Skeletal muscle tissue (tissue), 4 donors: ENCODE data around the gene DNAH6. TPM values are rescaled to one million over a fixed set of nuclear protein-coding genes. Genes with fewer than 3 reads are reported as not detected.
"Not testable (repeated sequence)": the region's sequence is repeated elsewhere in the genome, so short reads cannot be mapped to it uniquely, and the experiment has no call there.

ENCODE experiments used
- H3K27ac ChIP-seq: one replicate; pipeline ENCODE4 v1.7.0; 2013; ENCODE audit warnings: mild to moderate bottlenecking, low read depth, low read length, inconsistent platforms
- H3K27me3 ChIP-seq, 3 donors: one replicate each; pipeline ENCODE4 v1.7.0; 2013; ENCODE audit warnings: low read length in 3 of 3; ENCODE audit not compliant: control insufficient read depth in 3 of 3, insufficient read depth in 3 of 3
- H3K36me3 ChIP-seq, 3 donors: one replicate each; pipeline ENCODE4 v1.7.0; 2013; ENCODE audit warnings: low read length in 3 of 3; ENCODE audit not compliant: control insufficient read depth in 3 of 3, insufficient read depth in 3 of 3
- H3K4me1 ChIP-seq, 3 donors: one replicate each; pipeline ENCODE4 v1.7.0; 2013; ENCODE audit warnings: low read length in 3 of 3, mild to moderate bottlenecking in 3 of 3; ENCODE audit not compliant: control insufficient read depth in 3 of 3, insufficient read depth in 3 of 3
- H3K4me3 ChIP-seq, 3 donors: one replicate each; pipeline ENCODE4 v1.7.0; 2013; ENCODE audit warnings: low read length in 3 of 3
- H3K9ac ChIP-seq, 3 donors: one replicate each; pipeline ENCODE4 v1.7.0; 2013; ENCODE audit warnings: low read length in 3 of 3, mild to moderate bottlenecking in 3 of 3, moderate library complexity in 2 of 3, low read depth in 1 of 3
- H3K9me3 ChIP-seq, 3 donors: one replicate each; pipeline ENCODE4 v1.7.0; 2013; ENCODE audit warnings: low read length in 3 of 3; ENCODE audit not compliant: control insufficient read depth in 3 of 3
- total RNA-seq: library from RNA; depleted of rRNA; stranded (reverse); fragments of >200 nt; gene quantifications from one replicate; pipeline ENCODE4 v1.2.3, GENCODE V29; 2014
- donor health status: Osteomylitis.

Gene DNAH6
- total RNA-seq, 1 donor from 2014 or later: 1.0 TPM

DNA sequence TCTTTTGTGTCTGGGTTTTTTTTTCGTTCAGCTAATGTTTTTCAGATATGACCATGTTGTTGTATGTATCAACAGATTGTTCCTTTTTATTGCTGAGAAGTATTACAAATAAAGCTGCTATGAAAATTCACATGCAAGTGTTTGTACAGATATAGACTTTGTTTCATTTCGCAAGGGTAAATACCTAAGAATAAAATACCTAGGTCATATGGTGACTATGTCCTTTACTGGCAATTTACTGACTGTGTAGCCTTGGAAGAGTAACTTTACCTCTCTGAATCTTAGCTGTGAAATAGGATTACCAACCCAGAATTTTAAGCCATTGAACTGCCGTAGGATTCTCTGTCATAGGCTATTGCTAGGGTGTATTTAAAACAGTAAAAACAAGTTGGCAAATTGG lies 19.0 kb upstream of the DNAH6 start:
- H3K36me3 ChIP-seq: no peaks in the 10 kb centered on the region
- H3K4me3 ChIP-seq: no peak overlapping the region
- no peak overlapping the region for H3K9ac ChIP-seq
- H3K27ac ChIP-seq: no peak overlapping the region
- H3K27me3 ChIP-seq: no peaks in the 10 kb centered on the region
- no peaks in the 10 kb centered on the region for H3K4me1 ChIP-seq
- H3K9me3 ChIP-seq: no peaks in the 10 kb centered on the region

DNA sequence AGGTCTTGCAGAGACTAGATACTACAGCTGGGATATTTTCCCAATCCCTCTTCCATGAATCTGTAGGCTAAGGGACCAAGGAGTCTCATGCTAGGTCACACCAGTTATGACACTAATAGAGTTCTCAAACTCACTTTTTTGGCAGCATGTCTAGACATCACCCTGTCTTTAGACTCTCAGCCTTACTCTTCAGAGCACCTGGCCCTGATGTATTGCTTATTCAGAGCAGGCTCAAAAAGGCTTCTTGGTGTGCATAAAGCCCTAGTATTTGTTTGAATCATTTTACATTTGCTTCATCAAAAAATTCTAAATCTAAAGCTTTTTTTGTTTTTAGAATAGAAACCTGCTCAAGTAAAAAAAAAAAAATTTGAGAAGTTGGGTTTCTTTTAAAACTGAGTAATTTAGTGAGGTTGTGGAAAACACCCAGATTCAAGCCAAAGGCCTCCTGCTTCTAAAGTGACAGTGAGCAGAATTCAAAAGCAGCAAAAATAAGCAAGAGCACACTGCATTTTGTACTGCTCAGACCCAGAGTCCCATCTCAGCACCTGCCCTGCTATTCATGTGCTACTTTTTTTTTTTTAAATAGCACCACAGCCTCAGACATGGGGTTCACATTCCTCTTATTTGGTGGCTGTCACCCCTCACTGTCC lies 18.0 kb upstream of the DNAH6 start:
- H3K27me3 ChIP-seq: no peaks in the 10 kb centered on the region
- no peak overlapping the region for H3K27ac ChIP-seq
- H3K36me3 ChIP-seq: no peaks in the 10 kb centered on the region
- H3K4me3 ChIP-seq: no peak overlapping the region
- H3K9me3 ChIP-seq: no peaks in the 10 kb centered on the region
- no peaks in the 10 kb centered on the region for H3K4me1 ChIP-seq
- no peak overlapping the region for H3K9ac ChIP-seq

DNA sequence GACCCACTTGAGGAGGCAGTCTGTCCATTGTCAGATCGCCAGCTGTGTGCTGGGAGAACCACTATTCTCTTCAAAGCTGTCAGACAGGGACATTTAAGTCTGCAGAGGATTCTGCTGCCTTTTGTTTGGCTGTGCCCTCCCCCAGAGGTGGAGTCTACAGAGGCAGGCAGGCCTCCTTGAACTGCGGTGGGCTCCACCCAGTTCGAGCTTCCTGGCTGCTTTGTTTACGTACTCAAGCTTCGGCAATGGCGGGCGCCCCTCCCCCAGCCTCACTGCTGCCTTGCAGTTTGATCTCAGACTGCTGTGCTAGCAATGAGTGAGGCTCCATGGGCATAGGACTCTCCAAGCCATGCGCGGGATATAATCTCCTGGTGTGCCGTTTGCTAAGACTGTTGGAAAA lies 5.3 kb upstream of the DNAH6 start:
- H3K27ac ChIP-seq, H3K9me3 ChIP-seq, H3K27me3 ChIP-seq, H3K36me3 ChIP-seq, H3K4me1 ChIP-seq, H3K4me3 ChIP-seq, H3K9ac ChIP-seq: not testable (repeated sequence)

DNA sequence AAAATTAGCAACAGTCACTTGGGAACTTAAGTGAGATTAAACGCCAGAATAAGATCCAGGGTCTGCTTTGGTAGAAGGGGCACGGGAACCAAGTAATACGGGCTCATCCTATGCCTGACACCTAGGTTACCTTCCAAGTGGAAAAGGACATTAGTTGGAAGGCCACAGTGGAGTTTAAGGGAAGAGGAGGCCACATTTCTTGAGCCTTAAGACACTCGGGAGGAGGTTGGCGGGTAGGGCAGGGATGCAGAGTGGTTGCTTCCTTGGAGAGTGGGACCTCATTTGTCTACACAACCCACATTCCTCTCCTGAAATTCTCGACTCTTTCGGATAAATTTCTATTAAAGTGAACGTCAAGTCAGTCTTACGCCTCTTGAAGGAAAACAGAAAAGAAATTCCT lies 510 bp upstream of the DNAH6 start:
- no peak overlapping the region for H3K9ac ChIP-seq
- H3K4me3 ChIP-seq: peak overlapping the region; percentile 64 to 78 (median 72)
- H3K36me3 ChIP-seq: no peaks in the 10 kb centered on the region
- H3K27me3 ChIP-seq: no peaks in the 10 kb centered on the region
- no peak overlapping the region for H3K27ac ChIP-seq
- H3K4me1 ChIP-seq: peaks cover 0 to 7% (median 0%) of the 10 kb centered on the region in 3 donors
- H3K9me3 ChIP-seq: no peaks in the 10 kb centered on the region

DNA sequence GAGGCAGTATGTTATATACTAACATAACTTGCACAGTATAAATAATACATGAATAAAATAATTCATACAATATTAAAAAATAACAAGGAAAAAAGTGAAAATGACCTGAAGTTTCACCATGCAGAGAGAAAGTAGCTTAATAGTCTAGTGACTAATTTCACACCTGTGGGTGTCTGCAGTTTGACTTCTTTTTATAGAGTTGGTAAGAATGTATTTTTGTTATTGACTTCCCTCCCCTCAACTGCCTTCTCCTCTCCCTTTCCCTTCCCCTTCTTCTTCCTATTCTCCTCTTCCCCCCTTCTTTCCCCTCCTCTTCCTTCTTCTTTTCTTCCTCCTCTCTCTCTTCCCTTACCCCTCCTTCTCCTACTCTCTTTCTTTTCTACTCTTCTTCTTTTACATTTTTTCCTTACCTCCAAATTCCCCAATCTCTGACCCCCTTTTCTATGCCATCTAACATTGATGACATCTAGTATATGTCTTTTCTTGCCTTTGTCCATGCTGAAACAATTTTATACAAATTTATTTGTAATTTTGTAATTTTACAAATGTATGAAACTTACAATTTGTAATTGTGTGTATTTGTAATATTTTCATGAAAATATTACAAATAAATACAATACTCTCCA lies 3.1 kb downstream of the DNAH6 start:
- H3K9me3 ChIP-seq: no peaks in the 10 kb centered on the region
- H3K27me3 ChIP-seq: no peaks in the 10 kb centered on the region
- no peak overlapping the region for H3K4me3 ChIP-seq
- H3K4me1 ChIP-seq: peaks cover 0 to 7% (median 0%) of the 10 kb centered on the region in 3 donors
- H3K9ac ChIP-seq: no peak overlapping the region
- no peak overlapping the region for H3K27ac ChIP-seq
- H3K36me3 ChIP-seq: no peaks in the 10 kb centered on the region

DNA sequence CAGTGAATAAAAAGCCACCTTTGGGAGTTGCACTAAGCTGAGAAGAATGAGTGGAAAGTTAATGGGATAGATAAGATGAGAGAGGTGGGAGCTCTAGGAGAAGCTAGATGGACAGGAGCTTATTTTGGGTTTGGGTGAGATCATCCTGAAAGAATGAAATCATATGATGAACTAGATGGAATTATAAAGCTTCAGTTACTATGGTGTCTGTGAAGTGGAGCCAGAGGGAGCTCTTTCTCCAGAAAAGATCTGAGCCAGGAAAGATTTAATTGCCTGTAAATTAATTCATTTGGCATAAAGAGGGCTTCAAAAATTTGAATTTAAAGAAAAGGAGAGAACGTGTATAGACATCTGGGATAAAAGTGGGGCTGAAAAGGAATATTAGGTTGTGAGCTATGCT lies 10.3 kb downstream of the DNAH6 start:
- Histone ChIP-seq H3K27ac (no peak overlapping the region), H3K4me3 (no peak overlapping the region), H3K9me3 (no peaks in the 10 kb centered on the region), H3K4me1 (no peaks in the 10 kb centered on the region), H3K36me3 (no peaks in the 10 kb centered on the region), H3K9ac (no peak overlapping the region), H3K27me3 (no peaks in the 10 kb centered on the region)

DNA sequence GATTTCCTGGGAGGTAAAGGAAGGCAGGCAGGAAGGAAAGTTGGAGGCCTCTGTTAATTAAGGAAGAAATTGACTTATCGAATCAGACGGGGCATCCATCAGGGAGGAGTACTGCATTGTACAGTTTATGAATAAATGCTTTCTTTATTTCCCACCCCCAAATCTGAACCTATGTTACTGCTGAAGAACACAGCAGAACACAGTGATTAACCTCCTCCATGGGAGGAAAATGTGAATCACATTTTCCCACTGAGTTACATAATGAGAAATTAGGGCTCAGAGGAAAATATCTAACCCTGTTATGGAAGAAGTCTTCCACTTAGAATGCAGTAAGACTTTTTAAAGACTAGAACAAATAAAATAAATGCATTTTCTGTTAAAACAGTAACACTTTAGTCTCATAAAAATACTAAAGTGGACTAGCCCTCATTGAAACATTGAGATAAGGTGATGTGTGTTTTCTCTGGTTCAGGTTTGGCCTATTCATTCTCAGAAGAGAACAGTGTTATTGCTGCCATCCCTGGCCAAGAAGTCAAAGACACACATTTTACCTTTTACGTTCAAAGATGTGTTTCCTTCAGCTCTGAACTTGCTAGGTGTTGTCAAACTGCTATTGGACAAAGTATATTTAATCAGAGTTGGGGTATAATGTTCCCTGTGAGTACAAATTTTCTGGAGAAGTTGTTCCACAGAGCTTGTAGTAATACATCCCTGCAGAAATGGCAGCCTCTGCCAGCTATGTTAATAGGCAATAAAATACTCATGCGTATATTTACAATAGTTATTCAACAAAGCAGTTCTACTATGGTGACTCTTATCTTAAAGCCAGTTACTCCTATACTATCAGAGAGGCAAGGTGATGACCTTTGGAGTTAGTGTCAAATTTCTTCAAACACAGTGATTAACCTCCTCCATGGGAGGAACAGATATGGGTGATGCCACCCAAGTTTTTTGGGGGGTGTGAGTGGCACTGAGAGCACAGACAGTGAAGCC lies 11.1 kb downstream of the DNAH6 start:
- no peaks in the 10 kb centered on the region for H3K9me3 ChIP-seq
- no peaks in the 10 kb centered on the region for H3K36me3 ChIP-seq
- H3K27me3 ChIP-seq: no peaks in the 10 kb centered on the region
- no peak overlapping the region for H3K27ac ChIP-seq
- no peak overlapping the region for H3K4me3 ChIP-seq
- no peak overlapping the region for H3K9ac ChIP-seq
- H3K4me1 ChIP-seq: no peaks in the 10 kb centered on the region

DNA sequence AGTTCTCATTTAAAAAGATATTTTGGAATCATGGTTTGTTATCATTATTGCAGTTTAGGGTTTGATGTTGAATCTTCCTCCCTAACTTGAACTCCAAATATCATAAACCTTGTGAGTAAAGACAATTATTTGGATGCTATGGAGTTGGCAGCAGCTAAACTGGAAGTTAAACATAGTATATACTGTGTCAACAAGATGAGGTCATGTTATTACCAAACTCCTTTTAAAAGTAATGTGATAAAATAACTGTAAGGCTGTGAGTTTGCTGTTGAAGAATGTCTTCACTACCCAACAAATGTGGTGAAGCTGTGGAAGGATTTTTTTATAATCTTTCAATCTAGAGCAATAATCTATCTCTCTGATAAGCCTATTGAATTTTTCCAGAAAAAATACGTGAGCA lies 16.0 kb downstream of the DNAH6 start:
- no peaks in the 10 kb centered on the region for H3K27me3 ChIP-seq
- no peaks in the 10 kb centered on the region for H3K9me3 ChIP-seq
- no peak overlapping the region for H3K27ac ChIP-seq
- H3K9ac ChIP-seq: no peak overlapping the region
- H3K4me3 ChIP-seq: no peak overlapping the region
- no peaks in the 10 kb centered on the region for H3K36me3 ChIP-seq
- no peaks in the 10 kb centered on the region for H3K4me1 ChIP-seq

DNA sequence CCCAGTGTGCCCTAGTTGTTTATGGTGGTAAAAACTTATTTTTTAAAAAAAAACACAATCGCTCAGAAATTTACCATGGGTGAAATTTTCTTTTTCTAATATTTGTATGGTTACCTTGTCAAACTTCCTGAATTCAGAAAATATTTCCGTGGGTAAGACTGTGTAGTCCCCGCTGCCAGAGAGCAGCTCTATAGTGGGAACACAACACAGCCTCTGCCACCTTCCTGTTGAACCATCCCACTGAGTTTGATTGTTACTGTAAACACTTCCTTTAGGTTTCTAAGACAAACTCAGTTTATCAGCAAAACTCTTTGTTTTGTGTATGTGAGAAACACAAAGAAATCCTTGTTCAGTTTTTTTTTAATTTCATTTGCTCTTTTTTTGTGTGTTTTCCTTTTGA lies 17.9 kb downstream of the DNAH6 start:
- Histone ChIP-seq H3K9me3 (no peaks in the 10 kb centered on the region), H3K36me3 (no peaks in the 10 kb centered on the region), H3K9ac (no peak overlapping the region), H3K27me3 (no peaks in the 10 kb centered on the region), H3K4me1 (no peaks in the 10 kb centered on the region), H3K4me3 (no peak overlapping the region), H3K27ac (no peak overlapping the region)

DNA sequence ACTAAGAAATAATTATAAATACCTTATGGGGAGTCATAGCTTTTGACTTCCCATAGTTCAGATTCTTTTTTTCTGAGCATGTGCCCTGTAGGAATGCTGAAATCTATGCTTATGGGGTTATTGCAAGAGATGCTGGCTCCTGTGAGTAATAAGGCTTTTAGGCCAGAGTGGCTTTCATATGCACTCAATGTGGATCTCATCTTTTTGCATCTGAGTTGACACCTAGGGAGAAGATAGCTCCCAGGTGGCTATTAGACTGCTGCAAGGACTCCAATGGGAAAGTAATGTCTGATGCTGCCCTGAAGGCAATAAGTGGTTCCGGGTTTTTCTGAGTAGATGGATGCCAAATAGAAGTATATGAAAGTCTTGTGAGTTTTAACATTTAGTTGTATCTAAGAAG lies 21.0 kb downstream of the DNAH6 start:
- H3K36me3 ChIP-seq: no peaks in the 10 kb centered on the region
- no peaks in the 10 kb centered on the region for H3K9me3 ChIP-seq
- H3K4me3 ChIP-seq: no peak overlapping the region
- H3K4me1 ChIP-seq: no peaks in the 10 kb centered on the region
- H3K9ac ChIP-seq: no peak overlapping the region
- H3K27ac ChIP-seq: no peak overlapping the region
- H3K27me3 ChIP-seq: no peaks in the 10 kb centered on the region
